ENCODE data around the gene TXNL1.

TXNL1 gene

DNA sequence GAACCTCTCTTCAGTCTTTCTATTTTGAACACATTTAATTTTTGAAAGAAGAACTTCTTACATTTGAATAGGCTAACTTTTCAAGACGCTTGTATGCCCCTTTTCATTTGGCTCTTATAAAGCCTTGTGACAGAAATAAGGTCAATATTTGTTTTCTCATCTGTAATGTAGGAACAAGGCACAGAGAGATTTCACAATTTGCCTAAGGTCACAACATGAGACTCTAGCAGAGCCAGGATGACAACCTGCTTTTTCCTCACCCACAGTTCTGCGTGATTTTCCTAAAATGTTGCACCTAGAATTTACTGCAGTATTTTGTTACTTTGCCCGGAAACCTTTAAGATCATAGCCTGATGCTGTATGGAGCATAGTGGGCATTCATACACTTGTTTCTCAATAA is 67.4 kb downstream of the TXNL1 start:
- no peak for DNase-seq (ENCODE audit: low spot score)

DNA sequence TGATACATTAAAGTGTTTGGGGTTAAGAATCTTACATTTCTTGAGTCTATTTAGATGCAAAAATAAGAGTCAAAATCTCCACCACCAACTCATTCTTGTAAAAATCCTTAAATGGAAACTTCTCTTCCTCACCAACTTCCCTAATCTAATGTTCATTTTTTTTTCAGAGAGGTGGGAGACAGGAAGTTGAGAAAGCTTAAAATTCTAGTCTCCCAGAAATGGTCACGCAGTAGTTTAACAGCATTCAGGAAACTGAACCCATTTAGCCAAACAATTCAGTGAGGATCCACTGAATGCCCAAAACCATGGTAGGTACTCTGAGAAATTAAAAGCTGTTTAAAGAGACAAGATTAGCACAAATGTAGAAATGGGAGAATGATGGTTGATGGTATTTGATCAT is 69.0 kb downstream of the TXNL1 start:
- no peak for DNase-seq (ENCODE audit: low spot score)

DNA sequence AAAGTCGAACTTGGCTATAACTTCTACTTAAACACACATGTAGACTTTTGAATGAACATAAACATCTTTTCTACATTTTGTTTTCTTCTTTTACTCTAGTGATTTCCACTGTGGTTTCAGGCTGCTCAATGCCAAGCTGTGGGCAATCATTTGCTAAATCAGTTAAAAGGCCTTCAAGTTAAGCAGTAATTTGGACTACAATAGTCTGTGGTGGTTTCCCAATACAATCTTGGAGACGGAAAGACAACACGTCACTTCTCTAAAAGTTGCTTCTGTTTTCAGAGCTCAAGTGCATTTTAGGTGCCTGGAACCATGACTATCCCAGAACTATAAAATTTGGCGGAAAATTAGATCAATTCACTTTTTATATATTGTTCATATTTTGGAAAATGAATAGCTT is 69.4 kb downstream of the TXNL1 start:
- no peak for DNase-seq (ENCODE audit: low spot score)

DNA sequence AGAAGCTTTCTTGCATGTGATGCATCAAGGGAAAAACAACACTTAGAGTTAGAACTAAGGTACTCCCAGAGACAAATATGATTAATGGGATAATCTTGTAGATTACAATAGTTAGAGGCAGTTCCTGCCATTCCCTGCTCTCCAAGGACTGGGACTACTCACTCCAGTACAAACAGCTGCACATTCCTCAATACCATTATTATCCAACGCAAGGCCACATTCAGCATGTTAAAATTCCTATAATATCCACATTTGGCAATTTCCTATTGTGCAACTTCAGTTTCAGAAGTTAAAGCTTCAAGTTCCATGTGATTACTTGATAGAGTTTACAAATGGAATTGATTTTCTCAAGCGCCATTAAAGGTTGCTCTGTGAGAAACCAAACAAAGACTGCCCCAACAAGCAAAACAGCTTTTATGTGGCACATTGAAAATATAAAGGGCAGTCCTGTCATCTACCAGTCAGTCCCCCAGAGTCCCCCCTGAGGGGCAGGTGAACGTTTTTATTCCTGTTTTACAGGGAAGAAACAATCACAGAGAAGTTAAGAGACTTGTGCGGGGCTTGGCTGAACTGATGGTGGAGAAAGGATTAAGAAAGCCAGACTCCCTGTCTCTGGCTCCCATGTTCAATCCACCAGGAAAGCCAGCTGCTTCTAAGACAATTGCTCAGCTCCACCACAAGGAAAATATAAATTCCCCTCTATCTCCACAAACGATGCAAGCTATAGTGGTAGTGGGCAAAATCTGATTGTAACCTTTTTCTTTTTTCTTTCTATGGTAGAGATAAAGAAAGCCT is 72.6 kb downstream of the TXNL1 start:
- no peak for DNase-seq (ENCODE audit: low spot score)

DNA sequence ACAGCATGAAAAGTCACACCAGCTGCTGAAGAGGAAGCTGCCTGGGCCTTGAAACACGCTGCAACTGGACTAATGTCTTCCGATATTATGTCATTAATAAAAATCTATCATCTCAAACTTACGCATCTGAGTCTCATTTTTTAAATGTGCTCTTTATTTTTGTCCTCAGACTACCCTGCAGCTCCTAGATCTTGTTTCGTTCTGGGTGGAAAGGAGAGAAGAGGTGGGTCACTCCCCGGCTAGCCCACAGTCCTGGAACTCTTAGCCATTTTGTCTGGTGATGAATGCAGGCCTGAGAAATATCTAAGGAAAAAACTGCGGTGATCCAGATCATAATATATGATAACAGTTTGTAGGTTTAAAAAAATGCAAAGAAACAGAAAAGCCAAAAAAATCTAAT is 73.3 kb downstream of the TXNL1 start:
- no peak for DNase-seq (ENCODE audit: low spot score)

DNA sequence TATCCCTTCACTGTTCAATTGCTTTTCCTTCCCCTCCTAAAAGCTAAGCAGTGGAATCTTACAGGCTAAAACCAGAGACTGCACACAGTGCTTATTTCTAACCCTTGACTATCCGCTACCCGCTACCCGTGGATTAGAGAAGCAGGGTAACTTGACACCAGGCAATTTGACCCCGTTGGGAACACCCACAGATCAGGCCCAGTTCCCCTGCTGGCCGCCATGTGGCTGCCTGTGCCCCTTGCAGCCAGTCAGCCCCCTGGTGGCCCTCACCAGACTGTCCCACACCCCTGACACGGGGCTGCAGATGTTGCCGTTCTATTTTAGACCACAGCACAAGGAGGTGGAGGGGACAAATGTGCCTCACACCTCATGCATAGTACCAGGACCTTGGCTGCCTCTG is 74.8 kb downstream of the TXNL1 start:
- DNase-seq (ENCODE audit: low spot score), result peak; percentile 9

DNA sequence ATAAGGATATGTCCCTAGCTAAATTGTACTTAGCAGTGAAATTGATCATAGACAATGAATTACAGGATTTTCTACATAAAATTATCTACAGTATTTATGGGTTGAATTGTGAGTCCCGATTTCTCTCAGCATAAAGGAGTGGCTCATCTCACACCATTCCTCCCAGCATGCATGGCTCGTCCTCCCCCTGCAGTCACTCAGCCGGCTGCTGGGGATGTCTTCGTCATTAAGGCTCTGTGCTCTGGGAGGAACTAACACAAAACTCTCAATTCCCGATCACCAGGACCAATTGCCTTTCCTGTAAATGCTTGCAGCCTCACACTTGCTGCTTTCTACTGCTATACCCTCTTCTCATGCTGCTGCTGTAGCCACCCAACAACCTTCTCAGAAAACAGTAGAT is 75.9 kb downstream of the TXNL1 start:
- DNase-seq (ENCODE audit: low spot score), result no peak

DNA sequence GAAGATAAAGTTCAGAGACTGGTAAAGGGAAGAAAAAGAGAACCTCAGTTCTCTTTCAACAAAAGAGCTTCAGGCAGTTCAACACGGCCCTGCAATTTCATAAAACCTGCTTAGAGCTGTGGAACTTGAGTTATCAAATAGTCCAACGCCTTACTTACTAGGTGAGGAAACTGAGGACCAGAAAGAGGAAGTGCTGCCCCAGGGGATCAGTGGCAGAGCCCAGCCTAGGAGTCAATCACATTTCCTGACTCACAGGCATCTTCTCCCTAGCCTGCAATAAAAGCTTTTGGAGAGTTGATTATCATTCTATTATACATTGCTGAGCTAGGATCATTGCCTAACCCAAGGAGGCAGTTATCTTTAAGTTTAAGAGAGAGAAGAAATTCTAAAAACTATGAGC is 77.4 kb downstream of the TXNL1 start:
- DNase-seq (ENCODE audit: low spot score), result no peak

DNA sequence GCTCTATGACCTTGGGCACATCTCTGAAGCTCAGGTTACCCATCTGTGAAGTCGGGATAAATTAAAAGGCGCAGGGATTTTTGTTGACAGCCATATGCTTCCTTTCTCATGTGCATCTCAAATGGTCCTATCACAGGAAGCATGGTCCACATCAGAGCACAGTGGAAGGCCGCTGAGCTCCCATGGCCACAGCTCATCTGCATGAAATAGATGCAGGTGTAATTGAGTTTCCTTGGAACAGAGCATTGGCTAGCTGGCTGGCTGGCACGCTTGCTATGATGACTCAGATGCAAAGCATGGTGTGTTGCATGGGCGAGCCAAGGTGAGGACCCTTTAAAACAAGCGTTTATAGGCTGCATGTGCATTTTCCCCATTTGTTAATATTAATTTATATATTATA is 79.3 kb downstream of the TXNL1 start:
- DNase-seq (ENCODE audit: low spot score), result no peak

DNA sequence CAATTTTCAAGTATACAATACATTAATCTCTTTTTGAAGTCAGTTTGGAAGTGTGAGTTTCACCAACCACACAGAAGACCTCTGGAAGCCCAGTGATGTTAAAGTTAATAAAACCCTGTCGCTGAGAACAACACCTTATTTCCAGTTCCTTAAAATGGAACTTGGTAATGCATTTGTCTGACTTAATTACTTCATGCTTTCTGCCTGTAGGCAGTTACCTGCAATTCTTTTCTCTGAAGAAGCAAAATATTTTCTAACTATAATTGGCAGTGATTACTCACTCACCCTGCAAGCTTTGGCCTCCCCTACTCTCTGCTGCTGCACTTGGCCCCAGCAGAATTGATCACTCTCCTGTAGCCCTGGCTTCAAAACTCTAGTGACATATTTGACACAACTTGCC is 81.5 kb downstream of the TXNL1 start:
- DNase-seq (ENCODE audit: low spot score), result no peak

DNA sequence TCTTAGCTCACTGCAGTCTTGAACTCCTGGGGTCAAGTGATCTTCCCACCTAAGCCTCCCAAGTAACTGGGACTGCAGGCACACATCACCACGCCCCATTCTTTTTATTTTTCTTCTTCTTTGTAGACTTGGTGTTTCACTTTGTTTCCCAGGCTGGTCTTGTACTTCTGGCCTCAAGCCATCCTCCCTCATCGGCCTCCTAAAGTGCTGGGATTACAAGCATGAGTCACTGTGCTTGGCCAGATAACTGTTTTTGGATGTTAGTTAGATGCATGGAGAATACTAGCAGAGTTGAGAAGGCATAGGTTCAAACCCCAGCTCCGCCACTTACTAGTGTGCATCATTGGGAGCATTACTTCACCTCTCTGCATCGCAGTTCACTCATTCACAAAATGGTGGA is 88.3 kb downstream of the TXNL1 start:
- DNase-seq (ENCODE audit: low spot score), result no peak
